Measurements from ENCODE around the gene ATP8B4.

DNA sequence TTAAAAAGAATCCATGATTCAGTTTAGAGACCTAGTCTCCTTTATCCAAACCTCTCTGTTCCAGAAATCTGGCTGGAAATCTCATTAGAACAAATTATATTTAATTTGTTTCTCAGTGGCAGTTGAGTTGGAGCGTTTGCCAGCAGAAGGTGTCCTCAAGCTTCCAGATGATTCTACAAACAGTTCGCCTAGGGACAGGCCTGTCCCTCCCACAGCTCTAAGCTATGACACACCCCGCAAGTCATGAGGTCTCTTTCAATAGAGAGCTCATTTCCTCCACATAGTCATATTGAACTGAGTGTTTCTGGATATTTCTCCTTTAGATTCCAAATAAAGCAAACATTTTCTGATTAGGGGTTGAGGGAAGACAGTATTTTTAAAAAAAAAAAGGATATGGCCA is 230.3 kb downstream of the ATP8B4 start:
- TF ChIP-seq CTCF (IDR thresholded peaks at IDR 0.05) (no peak), POLR2AphosphoS5 (IDR thresholded peaks at IDR 0.05) (no peak)

All from prostate gland (tissue), 2 donors.